Endothelial cell (in vitro differentiated cells): ENCODE data around the gene LRP5. TPM values are rescaled to one million over a fixed set of nuclear protein-coding genes. Genes with fewer than 3 reads are reported as not detected.

ENCODE experiments used
- DNase-seq: peaks from one replicate; pipeline ENCODE4 v3.0.0; 2021; ENCODE audit warnings: low spot score
- H3K27ac Mint-ChIP-seq: one replicate; pipeline ENCODE4 v1.8.0; 2021; ENCODE audit warnings: mixed read lengths, inconsistent platforms; ENCODE audit not compliant: unreplicated experiment
- H3K27me3 Mint-ChIP-seq: one replicate; pipeline ENCODE4 v1.8.0; 2021; ENCODE audit warnings: mild to moderate bottlenecking, moderate library complexity, mixed read lengths, inconsistent platforms; ENCODE audit not compliant: unreplicated experiment
- H3K36me3 Mint-ChIP-seq: one replicate; pipeline ENCODE4 v1.8.0; 2021; ENCODE audit warnings: mild to moderate bottlenecking, low read depth, mixed read lengths, inconsistent platforms; ENCODE audit not compliant: unreplicated experiment
- H3K4me1 Mint-ChIP-seq: one replicate; pipeline ENCODE4 v1.8.0; 2021; ENCODE audit warnings: mild to moderate bottlenecking, mixed read lengths, inconsistent platforms; ENCODE audit not compliant: unreplicated experiment
- H3K4me3 Mint-ChIP-seq: one replicate; pipeline ENCODE4 v1.8.0; 2021; ENCODE audit warnings: mild to moderate bottlenecking, mixed read lengths, inconsistent platforms; ENCODE audit not compliant: unreplicated experiment
- H3K9me3 Mint-ChIP-seq: one replicate; pipeline ENCODE4 v1.8.0; 2021; ENCODE audit warnings: mixed read lengths, inconsistent platforms; ENCODE audit not compliant: unreplicated experiment
- total RNA-seq: library from RNA; stranded (reverse); fragmentation: NEBNext Ultra II Directional; extraction: Animal tissue kit (Norgen Biotek cat#: 25700); gene quantifications from one replicate; pipeline ENCODE4 v1.2.1, GENCODE V29; 2021; ENCODE audit not compliant: unreplicated experiment
- TF ChIP-seq, protein P1 (sequence below): fragments of 200-600 bp; sonication (generic); IDR thresholded peaks from one replicate; pipeline ENCODE4 v1.5.0; 2021; ENCODE audit warnings: antibody characterized with exemption; ENCODE audit not compliant: unreplicated experiment

The LRP5 gene
- total RNA-seq, 1 donor from 2014 or later = 72.3 TPM

- no peak overlapping the region for H3K27ac Mint-ChIP-seq
Measured at GRCh38 chr11:68463714-68464113, 151.3 kb downstream of the LRP5 start.

GRCh38 chr11:68467201-68467834 is 154.9 kb downstream of the LRP5 start:
- Mint-ChIP-seq H3K4me1 (peaks cover 66% of the 10 kb centered on the region), H3K9me3 (no peaks in the 10 kb centered on the region), H3K4me3 (no peak overlapping the region), H3K27me3 (peaks cover 5% of the 10 kb centered on the region), H3K27ac (peak overlapping the region; percentile 19), H3K36me3 (peaks cover 19% of the 10 kb centered on the region)
- DNase-seq = no peak
- TF ChIP-seq, protein P1, sequence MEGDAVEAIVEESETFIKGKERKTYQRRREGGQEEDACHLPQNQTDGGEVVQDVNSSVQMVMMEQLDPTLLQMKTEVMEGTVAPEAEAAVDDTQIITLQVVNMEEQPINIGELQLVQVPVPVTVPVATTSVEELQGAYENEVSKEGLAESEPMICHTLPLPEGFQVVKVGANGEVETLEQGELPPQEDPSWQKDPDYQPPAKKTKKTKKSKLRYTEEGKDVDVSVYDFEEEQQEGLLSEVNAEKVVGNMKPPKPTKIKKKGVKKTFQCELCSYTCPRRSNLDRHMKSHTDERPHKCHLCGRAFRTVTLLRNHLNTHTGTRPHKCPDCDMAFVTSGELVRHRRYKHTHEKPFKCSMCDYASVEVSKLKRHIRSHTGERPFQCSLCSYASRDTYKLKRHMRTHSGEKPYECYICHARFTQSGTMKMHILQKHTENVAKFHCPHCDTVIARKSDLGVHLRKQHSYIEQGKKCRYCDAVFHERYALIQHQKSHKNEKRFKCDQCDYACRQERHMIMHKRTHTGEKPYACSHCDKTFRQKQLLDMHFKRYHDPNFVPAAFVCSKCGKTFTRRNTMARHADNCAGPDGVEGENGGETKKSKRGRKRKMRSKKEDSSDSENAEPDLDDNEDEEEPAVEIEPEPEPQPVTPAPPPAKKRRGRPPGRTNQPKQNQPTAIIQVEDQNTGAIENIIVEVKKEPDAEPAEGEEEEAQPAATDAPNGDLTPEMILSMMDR = no peak

More at GRCh38 chr11:68463714-68464113, 151.3 kb downstream of the LRP5 start:
- H3K27me3 Mint-ChIP-seq = peaks cover 13% of the 10 kb centered on the region
- no peak for DNase-seq
- H3K9me3 Mint-ChIP-seq = no peaks in the 10 kb centered on the region
- H3K4me1 Mint-ChIP-seq = peaks cover 39% of the 10 kb centered on the region
- H3K36me3 Mint-ChIP-seq = peaks cover 4% of the 10 kb centered on the region
- TF ChIP-seq, protein P1 = no peak
- H3K4me3 Mint-ChIP-seq = peak overlapping the region; percentile 54

DNA sequence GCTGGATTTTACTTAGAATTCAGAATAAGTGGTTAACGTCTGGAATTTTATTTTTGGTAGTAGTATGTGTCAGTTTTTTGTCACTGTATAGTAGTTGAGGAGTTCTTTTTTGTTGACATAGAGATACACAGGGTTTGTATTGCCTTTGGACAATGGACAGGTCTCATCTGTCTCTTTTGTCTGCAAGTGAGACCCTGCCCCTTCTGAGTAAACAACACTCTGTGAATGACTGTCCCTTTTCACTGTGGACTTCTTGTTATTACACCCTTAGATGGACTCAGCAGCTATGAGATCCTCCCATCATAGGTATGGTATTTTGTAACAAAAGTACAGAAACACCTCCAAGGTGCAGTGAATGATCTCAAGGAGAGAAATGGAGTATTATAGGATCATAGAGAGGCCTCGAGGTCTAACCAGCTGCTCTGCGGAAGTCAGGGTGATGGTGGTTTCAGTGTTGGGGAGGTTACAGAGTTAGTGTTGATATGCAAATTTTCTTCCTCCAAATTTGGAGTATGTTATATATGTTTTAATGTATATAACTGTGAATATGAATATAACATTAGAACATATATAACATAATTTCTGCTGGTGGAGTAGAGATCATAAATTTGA is 155.9 kb downstream of the LRP5 start:
- Mint-ChIP-seq H3K27ac (no peak overlapping the region), H3K4me1 (peaks cover 64% of the 10 kb centered on the region), H3K9me3 (no peaks in the 10 kb centered on the region), H3K4me3 (no peak overlapping the region), H3K36me3 (peaks cover 28% of the 10 kb centered on the region), H3K27me3 (peaks cover 5% of the 10 kb centered on the region)
- TF ChIP-seq, protein P1 = no peak
- DNase-seq = no peak

DNA sequence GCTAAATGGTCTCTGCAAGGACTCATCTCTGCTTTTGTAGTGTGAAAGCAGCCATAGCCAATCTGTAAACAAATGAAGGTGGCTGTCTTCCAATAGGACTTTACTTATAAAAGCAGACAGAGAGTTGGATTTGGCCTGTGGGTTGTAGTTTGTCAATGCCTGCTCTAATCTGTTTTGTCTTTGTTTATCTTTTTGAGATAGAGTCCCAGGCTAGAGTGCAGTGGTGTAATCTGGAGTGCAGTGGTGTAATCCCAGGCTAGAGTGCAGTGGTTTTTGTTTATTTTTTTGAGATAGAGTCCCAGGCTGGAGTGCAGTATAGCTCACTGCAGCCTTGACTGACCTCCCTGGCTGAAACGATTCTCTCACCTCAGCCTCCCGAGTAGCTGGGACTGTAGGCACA is 156.7 kb downstream of the LRP5 start:
- peaks cover 32% of the 10 kb centered on the region for H3K36me3 Mint-ChIP-seq
- no peak overlapping the region for H3K4me3 Mint-ChIP-seq
- no peak overlapping the region for H3K27ac Mint-ChIP-seq
- H3K9me3 Mint-ChIP-seq = no peaks in the 10 kb centered on the region
- H3K27me3 Mint-ChIP-seq = peaks cover 5% of the 10 kb centered on the region
- H3K4me1 Mint-ChIP-seq = peaks cover 65% of the 10 kb centered on the region
- TF ChIP-seq, protein P1 = no peak
- DNase-seq = no peak

- TF ChIP-seq, protein P1 = no peak
- peaks cover 61% of the 10 kb centered on the region for H3K4me1 Mint-ChIP-seq
- H3K27ac Mint-ChIP-seq = no peak overlapping the region
Measured at GRCh38 chr11:68469642-68470041, 157.3 kb downstream of the LRP5 start.

More at GRCh38 chr11:68469642-68470041, 157.3 kb downstream of the LRP5 start:
- Mint-ChIP-seq H3K36me3 (peaks cover 35% of the 10 kb centered on the region), H3K9me3 (no peaks in the 10 kb centered on the region), H3K27me3 (peaks cover 5% of the 10 kb centered on the region), H3K4me3 (no peak overlapping the region)
- DNase-seq = no peak
